GM21786 (cell line): ENCODE measurements around the gene RPS8.
"Not testable (repeated sequence)": the region's sequence is repeated elsewhere in the genome, so short reads cannot be mapped to it uniquely, and the experiment has no call there.

ENCODE experiments used
- ATAC-seq: cut with Tn5 transposase; IDR thresholded peaks from one replicate; pipeline ENCODE4 v1.9.1; 2021; ENCODE audit not compliant: unreplicated experiment

Gene RPS8

GRCh38 chr1:44802306-44803061 lies 27.1 kb downstream of the RPS8 start:
- ATAC-seq: no peak

DNA sequence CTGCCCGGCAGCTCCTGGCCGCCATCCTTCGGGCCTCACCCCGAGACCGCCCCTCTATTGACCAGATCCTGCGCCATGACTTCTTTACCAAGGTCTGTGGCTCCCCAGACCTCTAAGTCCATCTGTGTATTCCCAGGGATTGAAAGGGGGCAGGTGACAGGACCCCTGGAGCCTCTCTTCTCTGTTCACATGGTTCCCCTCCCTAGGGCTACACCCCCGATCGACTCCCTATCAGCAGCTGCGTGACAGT lies 27.6 kb downstream of the RPS8 start:
- ATAC-seq: no peak

GRCh38 chr1:44803312-44804095 lies 28.2 kb downstream of the RPS8 start:
- no peak for ATAC-seq

- no peak for ATAC-seq
These were observed 30.1 kb downstream of the RPS8 start for GRCh38 chr1:44805311-44806024.

DNA sequence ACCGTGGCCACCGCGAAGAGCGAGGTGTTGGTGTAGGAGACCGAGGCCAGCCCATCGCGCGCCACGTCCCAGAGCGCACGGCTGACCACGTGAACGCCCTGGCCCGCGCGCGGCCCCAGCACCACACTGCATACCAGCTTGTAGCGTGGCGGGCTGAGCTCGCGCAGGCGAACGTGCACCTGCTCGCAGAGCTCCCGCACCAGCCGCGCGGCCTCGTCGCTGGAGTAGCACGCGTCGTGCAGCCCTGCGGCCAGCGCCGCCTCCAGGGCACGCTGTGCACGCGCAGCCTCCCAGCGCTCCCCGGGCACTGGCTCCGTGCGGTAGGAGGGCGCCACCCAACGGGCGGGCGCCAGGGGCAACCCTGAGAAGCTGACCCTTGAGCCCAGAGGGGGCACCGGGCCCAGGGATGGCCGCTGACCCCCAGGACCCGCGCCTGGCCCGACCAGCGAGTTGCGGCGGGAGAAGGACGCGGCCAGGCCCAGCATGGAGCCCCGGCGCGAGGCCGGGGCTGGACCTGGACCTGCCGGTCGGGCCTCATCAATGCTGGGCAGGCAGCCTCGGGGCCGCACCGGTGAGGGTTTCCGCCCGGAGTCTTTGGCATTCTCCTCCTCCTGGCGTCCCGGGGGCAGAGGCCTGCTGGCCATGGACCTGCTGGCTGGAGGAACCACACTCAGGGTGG lies 30.8 kb downstream of the RPS8 start:
- ATAC-seq: no peak

GRCh38 chr1:44806704-44807363 lies 31.5 kb downstream of the RPS8 start, which contains the start of gene DYNLT4:
Gene DYNLT4, minus strand, starts transcription at chr1:44807351. Its CDS starts 683 bp downstream, at chr1:44806668.
- no peak for ATAC-seq

- peak; percentile 39 for ATAC-seq
These were observed 32.2 kb downstream of the RPS8 start for GRCh38 chr1:44807364-44808062.

- peak; percentile 30 for ATAC-seq
These were observed 33.0 kb downstream of the RPS8 start, which contains the start of gene BTBD19 for GRCh38 chr1:44808063-44808937. Gene BTBD19, plus strand, starts transcription at chr1:44808523. Its CDS starts 298 bp downstream, at chr1:44808821.

GRCh38 chr1:44808938-44809917 lies 33.9 kb downstream of the RPS8 start:
- peak; percentile 49 for ATAC-seq

DNA sequence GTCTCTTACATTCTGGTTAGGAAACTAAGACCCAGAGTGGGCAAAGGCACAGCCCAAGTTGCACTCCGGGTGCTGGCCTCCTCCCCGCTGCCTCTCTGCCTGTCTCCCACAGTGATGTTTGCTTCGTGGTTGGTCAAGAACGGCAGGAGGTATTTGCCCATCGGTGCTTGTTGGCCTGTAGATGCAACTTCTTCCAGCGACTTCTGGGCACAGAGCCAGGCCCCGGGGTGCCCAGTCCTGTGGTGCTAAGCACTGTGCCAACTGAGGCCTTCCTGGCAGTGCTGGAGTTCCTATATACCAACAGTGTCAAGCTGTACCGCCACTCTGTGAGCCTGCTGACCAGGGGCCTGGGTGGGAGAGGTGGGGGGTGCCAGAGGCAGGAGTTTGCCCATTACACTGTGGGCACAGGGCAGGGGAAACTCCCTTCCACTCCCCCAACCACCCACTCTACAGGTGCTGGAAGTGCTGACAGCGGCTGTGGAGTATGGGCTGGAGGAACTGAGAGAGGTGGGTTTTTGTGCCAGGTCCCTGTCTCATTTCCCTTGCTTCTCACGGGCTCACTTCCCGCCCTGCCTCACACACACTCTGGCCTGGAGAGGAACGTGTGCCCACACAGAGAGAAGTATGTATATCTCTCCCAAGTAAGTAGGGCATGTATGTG lies 34.9 kb downstream of the RPS8 start:
- ATAC-seq: no peak

DNA sequence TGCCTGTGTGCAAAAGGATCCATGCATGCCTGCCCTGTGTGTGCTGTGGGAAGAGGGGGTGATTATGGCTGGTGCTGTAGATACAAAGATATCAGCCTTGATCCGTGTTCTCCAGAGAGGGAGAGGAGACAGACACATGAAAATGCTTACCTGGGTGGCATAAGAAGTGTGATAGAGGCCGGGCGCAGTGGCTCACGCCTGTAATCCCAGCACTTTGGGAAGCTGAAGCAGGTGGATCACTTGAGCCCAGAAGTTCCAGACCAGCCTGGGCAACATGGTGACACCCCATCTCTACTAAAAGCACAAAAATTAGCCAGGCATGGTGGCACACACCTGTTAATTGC lies 35.4 kb downstream of the RPS8 start:
- not testable (repeated sequence) for ATAC-seq

- ATAC-seq: no peak
These were observed 35.9 kb downstream of the RPS8 start for GRCh38 chr1:44811234-44811633.

GRCh38 chr1:44812822-44813543 lies 37.6 kb downstream of the RPS8 start:
- ATAC-seq: no peak

- ATAC-seq: not testable (repeated sequence)
These were observed 40.6 kb downstream of the RPS8 start for GRCh38 chr1:44815926-44816325.

GRCh38 chr1:44817307-44817706 lies 42.0 kb downstream of the RPS8 start:
- no peak for ATAC-seq

DNA sequence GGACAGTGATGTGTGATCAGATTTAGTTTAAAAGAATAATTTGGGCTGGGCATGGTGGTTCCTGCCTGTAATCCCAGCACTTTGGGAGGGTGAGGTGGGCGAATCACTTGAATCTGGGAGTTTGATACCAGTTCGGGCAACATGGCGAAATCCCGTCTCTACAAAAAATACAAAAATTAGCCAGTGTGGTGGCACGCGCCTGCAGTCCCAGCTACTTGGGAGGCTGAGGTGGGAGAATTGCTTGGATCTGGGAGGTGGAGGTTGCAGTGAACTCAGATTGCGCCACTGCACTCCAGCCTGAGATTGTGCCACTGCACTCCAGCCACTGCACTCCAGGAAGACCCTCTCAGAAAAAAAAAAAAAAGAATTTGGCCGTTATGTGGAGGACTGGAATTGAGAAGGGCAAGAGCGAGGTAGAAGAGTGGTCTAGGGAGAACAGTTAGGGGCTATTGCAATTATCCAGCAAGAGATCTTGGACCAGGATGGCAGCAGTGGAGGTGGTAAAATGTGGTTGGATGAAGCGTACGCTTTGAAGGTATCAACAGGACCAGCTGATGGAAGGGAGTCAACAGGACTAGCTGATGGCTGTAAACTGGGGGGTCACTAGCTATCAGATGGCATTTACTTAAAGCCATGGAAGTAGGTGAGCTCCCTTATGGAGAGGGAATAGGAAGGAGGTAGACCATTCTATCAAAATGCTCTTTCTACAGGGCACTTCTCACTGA lies 42.6 kb downstream of the RPS8 start:
- ATAC-seq: no peak
